HG03575 (cell line): ENCODE data around the gene KRT3.

Experiments
- ATAC-seq: cut with Tn5 transposase; IDR thresholded peaks from one replicate; pipeline ENCODE4 v1.9.1; 2021; ENCODE audit not compliant: unreplicated experiment, insufficient number of reproducible peaks, low FRiP score; ENCODE audit errors: extremely low read depth

The KRT3 gene

GRCh38 chr12:52788876-52789636 is 6.9 kb downstream of the KRT3 start:
- ATAC-seq: no peak

GRCh38 chr12:52788192-52788875 is 7.6 kb downstream of the KRT3 start:
- ATAC-seq: no peak

GRCh38 chr12:52787324-52788191 is 8.4 kb downstream of the KRT3 start:
- ATAC-seq: no peak

DNA sequence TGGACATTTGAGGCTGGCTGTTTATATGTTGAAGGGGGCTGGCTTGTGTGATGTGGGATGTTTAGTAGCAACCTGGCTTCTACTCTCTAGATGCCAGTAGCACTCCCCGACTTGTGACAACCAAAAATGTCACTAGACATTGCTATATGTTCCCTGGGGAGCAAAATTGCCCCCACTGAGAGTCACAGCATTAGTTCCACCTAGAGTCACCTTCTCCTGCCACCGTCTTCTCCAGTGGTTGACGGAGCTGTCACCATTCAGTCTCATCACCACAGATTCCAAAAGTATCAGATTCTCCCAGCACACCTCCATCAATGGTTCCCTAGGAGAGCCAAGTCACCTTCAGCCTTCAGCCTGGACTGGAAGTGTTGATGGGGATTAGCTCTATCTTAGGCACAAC is 11.0 kb downstream of the KRT3 start:
- no peak for ATAC-seq

- no peak for ATAC-seq
Measured at GRCh38 chr12:52783563-52784316, 12.2 kb downstream of the KRT3 start.

GRCh38 chr12:52782502-52782901 is 13.4 kb downstream of the KRT3 start:
- ATAC-seq: no peak

GRCh38 chr12:52781399-52782082 is 14.4 kb downstream of the KRT3 start:
- ATAC-seq: no peak

DNA sequence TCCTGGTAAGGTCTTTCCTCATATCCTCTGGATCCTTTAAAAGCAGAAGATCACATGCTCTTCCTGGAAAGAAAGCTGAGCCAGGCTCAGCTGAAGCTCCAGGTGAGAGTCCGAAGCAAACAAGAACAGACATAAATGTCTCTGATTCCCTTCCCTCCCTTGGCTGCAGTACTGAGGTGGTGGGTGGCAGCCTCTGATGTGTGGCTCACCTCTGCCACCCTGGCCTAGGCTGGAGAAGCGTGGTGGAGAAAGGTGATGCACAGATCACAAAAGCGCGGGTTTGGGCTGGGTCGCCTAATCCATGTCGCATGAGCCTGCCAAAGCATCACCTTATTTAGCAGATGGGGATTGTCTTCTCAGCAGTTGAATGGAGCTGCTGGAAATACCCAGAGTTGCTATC is 16.0 kb downstream of the KRT3 start:
- no peak for ATAC-seq

GRCh38 chr12:52778833-52779232 is 17.1 kb downstream of the KRT3 start:
- ATAC-seq: no peak

DNA sequence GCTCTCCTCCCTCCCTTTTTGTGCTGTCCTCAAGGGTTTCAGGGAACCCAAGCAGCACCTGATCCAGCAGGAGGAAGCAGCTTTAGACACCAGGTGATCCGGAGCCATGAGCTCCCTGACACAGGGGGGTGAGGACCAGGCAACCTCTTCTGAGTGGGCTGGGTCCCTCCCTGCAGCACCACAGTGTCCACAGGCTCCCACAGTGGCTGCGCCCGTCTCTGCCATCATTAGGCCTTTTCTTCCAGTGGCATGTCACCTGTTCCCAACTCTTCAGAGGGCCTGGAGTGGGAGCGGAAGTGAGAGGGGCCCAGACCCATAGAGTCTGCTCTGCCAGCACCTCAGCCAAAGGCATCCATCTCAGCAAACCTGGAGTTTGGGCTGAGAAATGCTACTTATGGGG is 18.4 kb downstream of the KRT3 start:
- ATAC-seq: no peak

DNA sequence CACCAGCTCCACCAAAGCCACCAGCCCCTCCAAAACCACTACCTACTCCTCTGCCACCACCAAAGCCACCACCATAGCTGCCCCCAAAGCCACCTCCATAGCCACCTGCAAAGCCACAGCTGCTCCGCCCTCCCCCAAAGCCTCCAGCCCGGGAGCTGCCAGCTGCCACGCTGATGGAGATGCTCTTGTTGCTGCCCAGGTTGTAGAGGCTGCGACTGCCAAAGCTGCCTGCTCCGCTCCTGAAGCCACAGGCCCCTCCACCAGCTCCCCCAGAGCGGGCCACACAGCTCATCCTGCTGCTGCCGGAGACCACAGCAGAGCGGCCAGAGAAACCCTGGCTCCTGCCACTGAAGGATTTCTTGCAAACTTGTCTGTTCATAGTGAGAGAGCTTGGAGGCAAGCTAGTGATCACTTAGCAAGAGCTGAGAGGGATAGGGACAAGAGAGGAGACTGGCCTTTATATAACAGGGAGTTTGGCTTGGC is 19.0 kb downstream of the KRT3 start, which contains the start of gene KRT76:
TSS of gene KRT76 (minus strand) at position 433 of the 483 bp plus-strand sequence. CDS start at position 379, 54 bp downstream.
- ATAC-seq: no peak

DNA sequence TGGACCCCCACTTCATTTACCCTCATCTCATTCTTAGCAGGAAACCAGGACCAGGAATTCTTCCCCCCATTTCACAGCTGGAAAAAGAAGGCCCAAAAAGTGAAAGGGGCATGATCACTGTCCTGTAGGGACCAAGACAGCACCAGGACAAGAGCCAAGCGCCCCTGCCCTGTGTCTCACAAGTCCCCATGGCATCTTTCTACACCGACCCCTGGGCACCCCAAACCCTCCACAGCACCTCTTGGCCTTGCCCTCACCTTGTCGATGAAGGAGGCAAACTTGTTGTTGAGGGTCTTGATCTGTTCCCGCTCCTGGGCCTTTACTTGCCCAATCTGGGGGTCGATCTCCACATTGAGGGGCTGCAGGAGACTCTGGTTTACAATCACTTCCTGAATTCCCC is 19.5 kb downstream of the KRT3 start:
- ATAC-seq: no peak

- ATAC-seq: no peak
Measured at GRCh38 chr12:52774629-52775250, 21.2 kb downstream of the KRT3 start.

GRCh38 chr12:52772772-52773171 is 23.1 kb downstream of the KRT3 start:
- no peak for ATAC-seq

- ATAC-seq: no peak
Measured at GRCh38 chr12:52772188-52772587, 23.7 kb downstream of the KRT3 start.

DNA sequence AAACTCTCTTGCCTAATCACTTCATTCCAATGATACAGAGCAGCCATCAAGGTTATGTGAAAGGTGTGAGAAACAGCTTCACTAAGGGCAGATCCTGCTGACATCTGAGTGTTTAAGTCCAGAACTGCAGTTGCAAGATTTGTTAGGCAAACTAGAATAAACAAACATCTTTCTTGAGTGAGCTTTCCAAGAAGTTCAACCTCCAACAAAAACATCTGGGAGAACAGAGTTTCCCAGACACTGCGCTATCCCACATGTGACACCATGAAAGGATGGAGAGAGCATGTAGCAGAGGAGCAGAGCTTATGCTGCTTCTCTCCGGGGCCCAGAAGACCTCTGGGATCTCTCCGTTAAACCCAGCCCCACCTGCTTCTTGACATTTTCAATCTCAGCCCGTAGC is 24.4 kb downstream of the KRT3 start:
- ATAC-seq: no peak

GRCh38 chr12:52771088-52771487 is 24.8 kb downstream of the KRT3 start:
- no peak for ATAC-seq

GRCh38 chr12:52769946-52770345 is 26.0 kb downstream of the KRT3 start:
- no peak for ATAC-seq
